SU-DHL-6 (cell line): Measurements from ENCODE around the gene ABR.

Source experiments
- EZH2phosphoT487 ChIP-seq: fragments of 200-600 bp; sonication (generic), shearing (Covaris generic); conservative IDR thresholded peaks from 2 replicates; pipeline ENCODE4 v1.6.1; 2018; ENCODE audit warnings: mild to moderate bottlenecking, antibody characterized with exemption, low read length, moderate library complexity, mixed read lengths
- TF ChIP-seq, protein P1 (sequence below): fragments of 200-600 bp; sonication (generic); IDR thresholded peaks from one replicate; pipeline ENCODE4 v1.5.1; 2017; ENCODE audit warnings: antibody characterized with exemption, mild to moderate bottlenecking, low read length, moderate library complexity; ENCODE audit not compliant: insufficient read depth, poor library complexity, severe bottlenecking

DNA sequence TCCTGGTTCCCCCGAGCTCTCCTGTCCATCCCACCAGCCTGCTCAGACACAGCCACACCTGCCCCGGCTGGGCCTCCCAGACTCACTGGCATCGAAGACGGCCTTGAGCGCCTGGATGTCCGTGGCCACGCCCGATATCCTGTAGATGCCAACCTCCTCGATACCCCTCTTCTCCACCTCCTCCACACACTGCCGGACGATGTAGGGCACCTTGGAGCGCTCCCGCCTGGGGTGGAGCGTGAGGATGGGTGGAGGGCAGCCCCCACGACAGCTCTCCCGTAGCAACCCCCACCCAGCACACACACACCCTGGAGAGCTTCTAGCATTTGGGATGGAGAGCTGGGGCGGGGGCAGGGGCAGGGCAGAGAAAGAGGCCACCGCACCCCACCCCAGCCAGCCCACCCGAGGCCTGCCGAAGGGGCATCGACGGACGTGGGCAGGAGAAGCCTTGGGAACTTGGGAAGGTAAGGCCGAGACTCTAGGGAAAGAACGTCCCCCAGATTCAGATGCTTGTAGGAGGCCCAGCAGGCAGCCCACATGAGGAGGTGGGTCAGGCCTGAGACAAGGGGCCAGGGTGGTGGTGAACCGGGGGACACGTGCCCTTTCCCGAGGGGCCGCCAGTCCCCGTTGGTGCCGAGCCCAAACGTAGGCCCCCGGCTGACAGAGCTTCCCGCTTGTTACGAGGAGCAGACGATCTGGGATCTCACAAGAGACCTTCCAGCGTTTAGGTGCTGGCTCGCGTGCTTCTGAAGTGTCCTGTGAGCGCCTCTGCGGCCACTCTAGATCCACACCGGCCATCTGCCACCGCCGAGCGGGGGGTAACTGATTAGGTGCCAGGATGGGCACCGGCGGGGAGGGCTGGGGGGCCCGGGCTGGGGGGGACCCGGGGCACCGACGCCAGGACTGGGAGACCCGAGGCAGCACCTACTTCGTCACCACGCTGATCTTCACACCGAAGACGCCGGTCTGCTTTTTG, 167.7 kb downstream of the ABR start:
- TF ChIP-seq, protein P1, sequence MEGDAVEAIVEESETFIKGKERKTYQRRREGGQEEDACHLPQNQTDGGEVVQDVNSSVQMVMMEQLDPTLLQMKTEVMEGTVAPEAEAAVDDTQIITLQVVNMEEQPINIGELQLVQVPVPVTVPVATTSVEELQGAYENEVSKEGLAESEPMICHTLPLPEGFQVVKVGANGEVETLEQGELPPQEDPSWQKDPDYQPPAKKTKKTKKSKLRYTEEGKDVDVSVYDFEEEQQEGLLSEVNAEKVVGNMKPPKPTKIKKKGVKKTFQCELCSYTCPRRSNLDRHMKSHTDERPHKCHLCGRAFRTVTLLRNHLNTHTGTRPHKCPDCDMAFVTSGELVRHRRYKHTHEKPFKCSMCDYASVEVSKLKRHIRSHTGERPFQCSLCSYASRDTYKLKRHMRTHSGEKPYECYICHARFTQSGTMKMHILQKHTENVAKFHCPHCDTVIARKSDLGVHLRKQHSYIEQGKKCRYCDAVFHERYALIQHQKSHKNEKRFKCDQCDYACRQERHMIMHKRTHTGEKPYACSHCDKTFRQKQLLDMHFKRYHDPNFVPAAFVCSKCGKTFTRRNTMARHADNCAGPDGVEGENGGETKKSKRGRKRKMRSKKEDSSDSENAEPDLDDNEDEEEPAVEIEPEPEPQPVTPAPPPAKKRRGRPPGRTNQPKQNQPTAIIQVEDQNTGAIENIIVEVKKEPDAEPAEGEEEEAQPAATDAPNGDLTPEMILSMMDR: no peak
- no peak for TF ChIP-seq EZH2phosphoT487
